GM12865 (cell line): Measurements from ENCODE around the gene ANTXR2.

Experiments
- DNase-seq: peaks from one replicate; pipeline ENCODE4 v3.0.0; 2010; ENCODE audit warnings: low read depth
- H3K4me3 ChIP-seq: 2 replicates; pipeline ENCODE4 v1.5.1; 2011; ENCODE audit warnings: mild to moderate bottlenecking, low read depth, low read length, control low read depth
- CTCF ChIP-seq: IDR thresholded peaks from 2 replicates; pipeline ENCODE4 v1.5.1; 2011; ENCODE audit warnings: low read length, control low read depth, low read depth, inconsistent platforms; ENCODE audit not compliant: insufficient read depth; ENCODE audit errors: missing control alignments

The ANTXR2 gene

GRCh38 chr4:79857811-79858210, 215.2 kb downstream of the ANTXR2 start:
- no peak for DNase-seq
- no peak overlapping the region for H3K4me3 ChIP-seq
- no peak for TF ChIP-seq CTCF

GRCh38 chr4:79856196-79856595, 216.8 kb downstream of the ANTXR2 start:
- no peak for DNase-seq
- TF ChIP-seq CTCF, result no peak
- H3K4me3 ChIP-seq, result no peak overlapping the region

- no peak for TF ChIP-seq CTCF
- no peak for DNase-seq
- H3K4me3 ChIP-seq, result no peak overlapping the region
These were observed 218.1 kb downstream of the ANTXR2 start for GRCh38 chr4:79854856-79855502.

DNA sequence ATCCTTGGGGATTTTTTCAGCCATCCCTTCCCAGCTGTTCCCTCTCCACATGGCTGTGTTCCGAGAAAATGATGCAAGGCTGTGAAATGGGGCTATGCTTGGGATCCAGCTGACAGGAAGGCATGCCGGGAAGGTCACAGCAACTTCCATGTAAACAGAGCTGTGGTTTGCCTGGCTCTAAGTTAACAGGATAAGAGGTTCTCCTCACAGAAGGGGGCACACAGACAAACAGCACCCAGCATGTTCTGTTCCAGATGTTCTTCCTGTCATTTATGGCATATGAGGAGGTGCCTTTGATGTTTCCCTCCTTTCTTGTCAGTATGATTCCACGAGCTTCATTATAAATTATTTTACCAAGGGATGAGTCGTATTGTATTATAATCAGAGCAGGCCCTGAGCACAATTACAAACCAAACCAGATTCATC, 220.7 kb downstream of the ANTXR2 start:
- H3K4me3 ChIP-seq, result no peak overlapping the region
- no peak for DNase-seq
- TF ChIP-seq CTCF, result no peak

DNA sequence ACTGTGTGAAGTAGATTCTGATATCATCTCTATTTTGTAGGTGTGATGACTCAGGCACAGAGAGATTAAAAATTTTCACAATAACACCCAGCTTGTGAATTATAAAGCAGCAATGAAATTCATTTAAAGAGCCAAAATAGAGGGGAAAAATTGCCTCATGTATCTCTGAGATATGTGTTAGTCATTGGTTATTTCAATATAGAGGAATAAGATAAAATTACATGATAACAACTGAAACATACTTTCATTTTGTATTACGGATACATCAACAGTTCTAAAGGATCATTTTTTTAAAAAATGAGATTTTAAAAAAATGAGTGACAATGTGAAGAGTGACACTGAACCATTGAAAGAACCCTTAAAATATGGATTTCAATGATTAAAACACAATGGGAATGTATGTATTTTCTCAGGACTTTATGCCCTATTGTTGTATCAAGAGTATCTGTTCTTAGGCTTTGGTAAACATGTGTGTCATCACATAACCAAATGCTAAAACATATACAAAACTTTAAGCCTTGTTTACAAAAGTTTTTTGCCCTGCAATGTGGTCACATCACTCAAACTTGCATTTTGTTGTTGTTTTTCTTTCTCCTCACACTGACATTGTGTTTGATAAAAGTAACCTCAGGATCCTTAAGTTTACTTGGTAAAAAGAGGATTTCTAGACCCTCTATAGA, 221.3 kb downstream of the ANTXR2 start:
- TF ChIP-seq CTCF, result no peak
- no peak for DNase-seq
- H3K4me3 ChIP-seq, result no peak overlapping the region
